GM03348 (cell line): ENCODE results near the gene PIERCE2.
"Not testable (repeated sequence)": the region's sequence is repeated elsewhere in the genome, so short reads cannot be mapped to it uniquely, and the experiment has no call there.

ENCODE experiments used
- DNase-seq: peaks from one replicate; pipeline ENCODE4 v3.0.0; 2012; ENCODE audit warnings: low spot score

PIERCE2 gene

GRCh38 chr15:55408012-55408928 lies at the start of gene PIERCE2, which contains the start of gene CCPG1:
Gene PIERCE2 (plus strand): TSS chr15:55408495. CDS start chr15:55408769, 274 bp downstream.
Gene CCPG1 (minus strand): TSS chr15:55408359. CDS start chr15:55389424, 18,935 bp downstream.
- DNase-seq: peak; percentile 96

- DNase-seq: no peak
Measured at GRCh38 chr15:55360256-55360655, 48.0 kb upstream of the PIERCE2 start.

DNA sequence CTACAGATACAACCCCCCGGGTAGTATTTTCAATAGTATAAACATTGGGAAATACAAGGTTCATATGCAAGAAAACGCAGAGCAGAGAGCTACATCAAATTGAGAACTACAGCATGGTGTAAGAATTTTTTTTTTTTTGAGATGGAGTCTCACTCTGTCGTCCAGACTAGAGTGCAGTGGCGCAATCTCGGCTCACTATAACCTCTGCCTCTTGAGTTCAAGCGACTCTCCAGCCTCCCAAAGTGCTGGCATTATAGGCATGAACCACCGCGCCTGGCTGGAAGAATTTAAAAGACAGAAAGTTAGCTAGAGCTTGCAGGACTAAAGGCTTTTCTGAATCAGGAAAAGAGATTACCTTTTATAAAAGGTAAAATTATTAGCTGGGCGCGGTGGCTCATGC lies 47.2 kb upstream of the PIERCE2 start:
- DNase-seq: no peak

GRCh38 chr15:55362641-55363040 lies 45.7 kb upstream of the PIERCE2 start:
- no peak for DNase-seq

DNA sequence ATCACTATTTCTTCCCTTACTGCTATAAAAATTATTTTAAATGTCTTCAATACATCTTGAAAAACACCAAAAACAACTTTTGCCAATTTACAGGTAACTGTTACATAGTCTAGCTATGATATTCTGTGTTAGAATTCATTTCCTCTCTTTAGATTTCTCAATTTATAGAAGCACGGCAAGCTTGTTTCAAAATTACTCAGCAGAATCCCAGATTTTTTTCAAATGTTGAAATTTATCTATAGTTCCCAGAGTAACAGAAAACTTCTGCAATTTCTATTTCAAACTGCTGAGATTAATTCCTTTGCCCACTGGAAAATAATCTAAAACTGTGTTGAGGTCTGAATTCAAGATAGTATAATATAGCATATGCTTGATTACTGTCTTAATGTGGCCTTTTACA lies 41.3 kb upstream of the PIERCE2 start:
- no peak for DNase-seq

GRCh38 chr15:55372701-55373440 lies 35.4 kb upstream of the PIERCE2 start:
- DNase-seq: no peak

GRCh38 chr15:55379095-55379494 lies 29.2 kb upstream of the PIERCE2 start:
- DNase-seq: no peak

DNA sequence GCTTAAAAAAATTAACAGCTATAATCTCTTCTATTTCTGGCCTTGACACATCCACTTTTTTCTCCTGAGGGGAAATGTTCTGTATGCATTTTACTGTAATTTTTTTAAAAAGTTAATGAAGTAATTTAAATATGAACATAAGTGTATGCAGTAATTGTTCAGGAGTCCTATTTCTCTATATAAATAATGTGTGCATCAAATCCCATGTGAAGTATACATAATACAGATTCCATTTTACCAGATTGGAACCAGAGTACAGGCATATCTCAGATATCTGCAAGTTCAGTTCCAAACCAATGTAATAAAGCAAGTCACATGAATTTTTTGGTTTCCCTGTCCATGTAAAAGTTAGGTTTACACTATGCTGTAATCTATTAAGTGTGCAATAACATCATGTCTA lies 26.7 kb upstream of the PIERCE2 start:
- no peak for DNase-seq

- no peak for DNase-seq
Measured at GRCh38 chr15:55383687-55384086, 24.6 kb upstream of the PIERCE2 start.

GRCh38 chr15:55387027-55387426 lies 21.3 kb upstream of the PIERCE2 start:
- no peak for DNase-seq

DNA sequence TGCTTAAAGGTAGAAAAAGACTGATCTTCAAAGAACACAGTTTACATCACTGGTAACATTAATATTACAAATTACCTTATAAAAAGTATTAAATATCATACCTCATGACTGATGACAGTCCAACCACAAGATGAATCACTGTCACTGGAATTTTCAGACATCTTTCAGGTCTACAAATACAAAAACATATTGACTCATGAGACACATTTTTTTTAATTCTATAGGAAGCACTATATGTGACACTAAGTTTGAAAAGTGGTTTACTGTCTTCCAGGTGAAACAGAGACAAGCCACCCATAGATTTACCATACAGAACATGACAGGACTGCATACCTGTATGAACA lies 19.1 kb upstream of the PIERCE2 start:
- DNase-seq: peak; percentile 7

- DNase-seq: no peak
Measured at GRCh38 chr15:55394694-55395093, 13.6 kb upstream of the PIERCE2 start.

GRCh38 chr15:55398243-55398642 lies 10.1 kb upstream of the PIERCE2 start:
- DNase-seq: no peak

DNA sequence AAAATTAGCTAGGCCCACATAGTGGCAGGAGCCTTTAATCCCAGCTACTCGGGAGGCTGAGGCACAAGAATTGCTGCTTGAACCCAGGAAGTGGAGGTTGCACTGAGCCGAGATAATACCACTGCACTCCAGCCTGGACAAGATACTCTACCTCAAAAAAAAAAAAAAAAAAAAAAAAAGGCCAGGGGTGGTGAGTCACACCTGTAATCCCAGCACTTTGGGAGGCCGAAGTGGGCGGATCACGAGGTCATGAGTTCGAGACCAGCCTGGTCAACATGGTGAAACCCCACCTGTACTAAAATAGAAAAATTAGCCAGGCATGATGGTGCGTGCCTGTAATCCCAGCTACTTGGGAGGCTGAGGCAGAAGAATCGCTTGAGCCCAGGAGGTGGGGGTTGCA lies 8.2 kb upstream of the PIERCE2 start:
- DNase-seq: not testable (repeated sequence)

- no peak for DNase-seq
Measured at GRCh38 chr15:55401786-55402246, 6.5 kb upstream of the PIERCE2 start.

DNA sequence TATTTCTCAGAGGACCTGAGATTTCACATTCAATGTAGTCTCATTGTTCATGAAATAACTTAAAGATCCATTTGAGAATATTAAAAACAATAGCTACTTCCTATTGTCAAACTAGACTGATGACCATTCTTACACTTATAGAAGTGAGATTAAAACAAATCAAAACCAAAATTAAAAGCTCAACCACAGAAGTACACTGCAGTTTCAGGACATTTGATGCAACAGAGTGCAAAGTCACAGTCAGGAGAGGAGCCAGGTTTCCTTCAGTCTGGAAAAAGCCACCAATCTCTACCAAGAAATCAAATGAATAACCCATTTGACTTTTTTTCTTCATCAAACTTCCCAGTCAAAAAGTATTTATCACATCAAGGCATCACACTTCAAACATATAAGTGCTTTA lies 5.6 kb upstream of the PIERCE2 start:
- DNase-seq: peak; percentile 24

DNA sequence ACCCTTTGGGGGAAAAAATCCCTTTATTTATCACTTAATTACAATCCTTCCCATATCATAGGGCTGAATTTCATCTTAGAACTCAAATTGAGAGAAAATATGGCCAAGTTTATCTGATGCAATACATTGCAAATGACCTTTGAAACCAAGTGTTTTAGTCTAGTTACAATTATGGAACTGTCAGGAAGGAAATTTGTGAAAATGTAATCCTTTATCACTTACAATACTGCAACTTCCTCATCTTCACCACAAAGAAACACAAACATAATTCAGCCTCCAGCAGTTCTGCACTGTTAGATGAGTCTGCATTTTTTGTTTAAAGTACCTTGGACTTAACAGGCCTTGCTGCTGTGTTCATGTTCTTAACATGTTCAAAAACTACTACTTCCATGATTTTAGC lies 4.8 kb upstream of the PIERCE2 start:
- DNase-seq: peak; percentile 41

DNA sequence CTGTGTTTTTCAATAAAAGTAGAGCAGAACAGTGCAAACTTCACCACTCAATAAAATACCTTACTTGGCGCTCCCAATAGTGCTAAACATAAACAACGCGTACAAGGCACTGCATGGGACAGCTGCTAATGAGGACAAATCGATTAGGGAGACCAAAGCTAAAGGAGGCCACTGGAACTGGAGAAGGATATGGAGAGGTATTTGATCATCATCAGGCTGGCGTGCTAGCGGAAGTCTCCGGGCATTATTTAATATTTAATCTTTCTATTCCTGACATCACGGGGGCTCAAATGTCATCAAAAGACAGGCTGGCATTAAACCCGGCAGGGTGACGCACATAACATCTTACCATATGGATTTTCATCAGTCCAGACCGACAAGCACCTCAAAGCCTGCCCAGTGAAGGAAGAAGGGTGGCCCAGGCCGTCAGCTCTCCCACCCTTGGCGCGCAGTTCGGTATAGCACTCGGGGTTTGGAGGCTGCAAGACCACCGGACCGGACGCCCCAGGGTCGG lies 740 bp upstream of the PIERCE2 start:
- DNase-seq: peak; percentile 26

DNA sequence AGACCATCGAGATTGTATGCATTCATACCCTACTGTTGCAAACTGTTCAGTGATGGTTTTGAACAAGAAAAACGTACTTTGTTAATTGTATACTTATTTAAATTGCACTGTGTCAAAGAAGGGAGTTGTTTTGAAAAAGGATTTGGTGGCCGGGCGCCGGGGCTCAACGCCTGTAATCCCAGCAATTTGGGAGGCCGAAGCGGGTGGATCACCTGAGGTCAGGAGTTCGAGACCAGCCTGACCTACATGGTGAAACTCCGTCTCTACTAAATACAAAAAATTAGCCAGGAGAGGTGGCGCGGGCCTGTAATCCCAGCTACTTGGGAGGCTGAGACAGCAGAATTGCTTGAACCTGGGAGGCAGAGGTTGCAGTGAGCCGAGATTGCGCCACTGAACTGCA lies 681 bp downstream of the PIERCE2 start:
- DNase-seq: not testable (repeated sequence)

GRCh38 chr15:55417678-55418077 lies 9.4 kb downstream of the PIERCE2 start:
- not testable (repeated sequence) for DNase-seq

DNA sequence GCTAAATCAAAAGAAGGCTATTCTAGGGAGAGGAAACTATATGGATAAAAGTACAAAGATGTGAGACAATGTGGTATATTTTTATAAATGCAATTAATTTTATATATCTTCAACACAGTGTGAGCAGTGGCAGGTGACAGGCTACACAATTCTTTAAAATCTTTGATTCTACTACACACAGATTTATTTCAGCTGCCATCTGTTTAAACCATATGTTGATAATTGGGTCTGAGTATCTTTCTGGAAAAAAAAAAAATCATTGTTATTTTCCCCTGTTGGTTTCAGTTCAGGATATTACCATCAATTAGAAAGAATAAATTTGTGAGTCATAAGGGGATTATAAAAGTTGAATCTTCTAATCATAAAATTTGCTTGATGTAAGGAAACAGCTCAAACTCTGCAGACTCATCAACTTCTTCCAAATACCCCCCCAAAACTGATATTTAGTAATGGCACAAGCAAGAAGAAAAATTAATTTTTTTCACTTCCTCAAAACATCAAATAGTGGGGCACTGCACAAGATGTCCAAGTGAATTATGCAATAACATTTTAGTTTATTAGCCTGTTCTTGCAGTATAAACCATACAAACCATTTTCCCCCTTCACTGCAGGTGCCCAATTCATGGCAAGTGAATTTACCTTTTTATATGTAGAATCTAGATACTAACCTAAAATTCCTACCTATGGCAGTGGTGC lies 12.0 kb downstream of the PIERCE2 start:
- no peak for DNase-seq

DNA sequence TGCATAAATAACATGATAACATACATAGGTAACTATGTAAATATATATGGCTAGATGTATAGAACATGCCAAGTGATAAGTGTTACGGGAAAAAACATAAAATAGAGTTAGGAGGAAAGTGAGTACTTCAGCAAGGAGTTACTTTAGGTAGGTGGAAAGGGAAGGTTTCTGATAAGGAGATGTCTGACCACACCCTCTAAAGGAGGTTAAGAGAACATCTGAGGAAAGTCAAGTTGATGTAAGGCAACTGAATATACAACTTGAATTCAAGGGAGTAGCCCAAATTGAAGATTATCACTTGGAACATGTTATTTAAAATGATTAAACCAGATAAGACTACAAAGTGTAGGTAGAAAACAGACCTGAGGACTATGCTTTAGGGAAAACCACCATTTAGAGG lies 13.8 kb downstream of the PIERCE2 start:
- no peak for DNase-seq
